Skin epidermis (tissue), 12 donors: ENCODE data around the gene PDE4DIP.
"Not testable (repeated sequence)": the region's sequence is repeated elsewhere in the genome, so short reads cannot be mapped to it uniquely, and the experiment has no call there.

Experiments used
- H3K27ac ChIP-seq, 21 experiments: fragments of 200-600 bp; sonication (generic) in 11 of 21; one replicate each; pipeline ENCODE4 v1.5.0; 2020; ENCODE audit warnings: mild to moderate bottlenecking in 3 of 21, inconsistent platforms in 2 of 21, moderate library complexity in 2 of 21
- H3K4me3 ChIP-seq, 7 experiments: fragments of 200-600 bp; sonication (generic) in 2 of 7; one replicate each; pipeline ENCODE4 v1.5.0; 2020; ENCODE audit warnings: inconsistent platforms in 2 of 7, mild to moderate bottlenecking in 2 of 7, moderate library complexity in 1 of 7

The PDE4DIP gene

DNA sequence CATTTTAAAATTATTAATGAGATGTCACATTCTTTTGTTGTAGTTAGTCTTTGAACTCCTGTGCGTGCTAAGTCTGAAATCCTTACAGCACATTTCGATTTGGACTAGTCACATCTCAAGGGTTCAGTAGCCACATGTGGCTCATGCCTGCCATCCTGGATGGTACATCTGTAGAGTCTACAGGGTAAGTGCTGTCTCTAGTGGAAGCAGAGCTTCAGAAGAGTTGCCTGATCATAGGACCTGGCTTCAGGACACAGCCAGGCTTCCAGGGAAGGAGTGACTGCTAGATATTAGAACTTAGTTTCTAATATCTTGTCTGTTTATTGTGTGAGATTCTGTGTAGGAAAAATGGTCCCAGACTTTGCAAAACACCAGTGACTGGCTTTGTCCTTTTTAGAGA is 72.0 kb downstream of the PDE4DIP start:
- not testable (repeated sequence) for H3K4me3 ChIP-seq, H3K27ac ChIP-seq

DNA sequence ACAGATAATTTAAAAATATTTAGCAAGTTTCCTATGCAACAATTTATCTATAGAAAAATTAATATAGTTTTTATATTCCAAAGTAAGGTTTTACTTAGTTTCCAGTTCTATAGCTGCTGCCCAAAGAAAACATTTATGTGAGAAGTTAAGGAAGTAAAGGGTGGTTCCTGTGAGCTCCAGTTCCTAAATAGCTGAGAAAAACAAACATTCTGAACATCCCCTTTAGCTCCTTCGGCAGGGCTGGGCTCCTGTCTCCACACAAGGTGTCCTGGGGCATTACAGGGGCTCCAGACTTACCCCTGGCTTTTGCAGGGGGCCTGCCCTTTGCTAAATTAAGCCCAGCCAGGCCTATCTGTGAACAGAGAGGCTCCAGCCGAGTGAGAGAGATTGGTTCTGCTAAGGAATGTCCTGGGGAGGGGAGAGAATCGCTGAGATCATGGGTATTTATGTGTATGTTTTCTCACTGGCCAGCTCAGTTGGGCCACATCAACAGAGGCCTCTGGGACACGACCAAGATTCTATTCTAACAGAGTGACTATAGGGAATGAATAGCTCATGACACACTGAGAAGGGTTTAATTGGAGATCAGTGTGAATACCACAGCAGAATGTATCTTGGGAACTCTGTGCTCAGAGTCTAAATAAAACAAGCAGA is 72.6 kb downstream of the PDE4DIP start:
- not testable (repeated sequence) for H3K27ac ChIP-seq, H3K4me3 ChIP-seq

DNA sequence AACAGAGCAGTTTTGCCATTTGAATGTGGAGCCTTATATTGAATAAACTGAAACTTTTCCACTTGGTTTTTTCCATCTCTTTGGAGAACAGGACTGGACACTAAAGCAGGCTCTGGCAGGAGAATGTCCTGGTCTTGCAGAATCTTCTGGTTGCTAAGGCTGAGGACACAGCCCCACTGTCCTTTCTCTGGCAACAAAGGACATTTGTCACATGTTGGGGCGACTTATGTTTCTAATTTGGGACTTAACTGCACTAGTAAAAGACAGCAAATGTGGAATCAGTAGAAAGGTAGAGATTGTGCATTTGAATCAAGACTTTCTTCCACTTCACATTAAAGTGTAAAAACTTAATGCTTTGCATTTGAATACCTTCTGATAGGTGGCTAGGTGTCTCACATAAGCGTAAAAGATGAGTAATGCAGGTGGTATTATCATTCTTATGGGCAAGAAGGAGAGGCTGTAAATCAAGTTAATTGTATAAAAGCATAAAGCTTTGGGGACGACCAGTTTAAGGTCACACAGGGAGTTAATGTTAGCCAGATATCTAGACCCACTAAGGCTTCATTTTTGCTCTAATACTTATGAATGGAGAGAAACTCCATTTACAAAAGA is 74.7 kb downstream of the PDE4DIP start:
- H3K27ac ChIP-seq, H3K4me3 ChIP-seq: not testable (repeated sequence)

DNA sequence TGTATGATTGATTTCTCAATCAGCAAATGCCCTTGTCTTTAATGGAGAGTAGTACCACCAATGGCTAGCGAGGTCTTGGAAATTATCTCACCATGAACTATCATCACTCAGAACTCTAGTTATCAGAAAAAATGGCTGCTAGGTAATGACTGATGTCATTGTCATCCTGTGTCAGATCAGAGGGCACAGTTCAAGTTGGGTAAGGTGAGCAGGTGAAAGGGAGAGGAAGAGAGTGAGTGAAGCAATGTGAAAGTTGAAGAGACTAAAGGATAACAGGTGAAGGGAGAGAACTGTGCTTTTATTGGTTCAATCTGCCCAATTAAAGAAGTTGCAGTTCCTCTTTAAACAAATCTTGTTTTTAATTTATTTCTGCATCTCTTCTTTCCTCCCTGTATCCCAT is 76.8 kb downstream of the PDE4DIP start:
- not testable (repeated sequence) for H3K27ac ChIP-seq, H3K4me3 ChIP-seq

DNA sequence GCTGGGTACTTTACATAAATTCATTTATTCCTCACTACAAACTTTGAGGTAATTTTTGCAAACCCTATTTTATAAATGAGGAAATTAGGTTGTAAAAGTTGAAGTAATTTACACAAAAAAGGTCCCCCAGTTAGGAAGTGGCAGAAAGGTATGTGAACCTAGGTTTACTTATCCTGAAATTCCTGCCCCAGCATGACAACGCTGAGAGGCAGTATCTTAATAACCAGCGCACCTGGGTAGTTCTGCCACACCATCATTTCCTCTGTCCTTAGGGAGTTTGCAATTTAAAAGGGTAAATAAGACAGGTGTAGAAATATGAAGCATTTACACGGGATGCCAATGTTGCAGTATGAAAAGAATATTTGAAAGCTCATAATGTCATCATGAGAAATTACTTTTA is 79.6 kb downstream of the PDE4DIP start:
- H3K27ac ChIP-seq, H3K4me3 ChIP-seq: not testable (repeated sequence)

DNA sequence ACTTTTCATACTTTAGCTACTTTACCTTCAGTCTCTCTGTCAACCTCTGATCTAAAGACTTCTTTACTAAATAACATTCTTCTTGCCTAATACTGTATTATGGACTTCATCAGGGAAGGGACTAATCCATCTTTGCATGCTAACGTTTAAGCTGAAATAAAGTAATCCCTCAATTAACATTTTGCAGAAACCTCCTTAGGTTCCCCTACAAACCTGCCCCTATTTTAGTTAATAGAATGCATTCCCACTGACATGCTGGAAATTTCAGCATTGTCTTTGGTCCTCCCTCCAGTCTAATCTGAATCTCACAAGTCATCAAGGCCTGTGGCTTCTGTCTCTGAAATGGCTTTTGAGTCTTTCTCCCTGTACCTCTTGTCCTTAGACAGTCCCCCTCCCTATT is 83.4 kb downstream of the PDE4DIP start:
- not testable (repeated sequence) for H3K4me3 ChIP-seq, H3K27ac ChIP-seq

DNA sequence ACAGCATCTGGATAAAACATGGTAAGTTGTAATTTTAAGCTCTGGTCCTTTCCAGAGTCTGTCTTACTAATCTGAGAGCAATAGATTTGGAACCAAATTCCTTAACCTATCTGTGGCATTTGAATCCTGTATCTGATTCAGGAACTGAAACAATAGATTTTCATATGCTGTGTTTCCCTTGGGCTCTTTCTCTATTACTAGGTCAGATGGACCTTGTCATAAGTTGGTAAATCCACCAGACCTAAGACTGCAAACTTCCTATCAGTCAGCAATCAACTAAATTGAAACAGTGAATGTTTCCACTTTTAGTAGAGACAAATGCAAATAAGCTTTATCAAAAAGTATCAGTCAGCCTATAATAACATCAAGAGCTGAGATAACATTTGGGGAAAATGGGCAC is 85.0 kb downstream of the PDE4DIP start:
- not testable (repeated sequence) for H3K4me3 ChIP-seq, H3K27ac ChIP-seq

DNA sequence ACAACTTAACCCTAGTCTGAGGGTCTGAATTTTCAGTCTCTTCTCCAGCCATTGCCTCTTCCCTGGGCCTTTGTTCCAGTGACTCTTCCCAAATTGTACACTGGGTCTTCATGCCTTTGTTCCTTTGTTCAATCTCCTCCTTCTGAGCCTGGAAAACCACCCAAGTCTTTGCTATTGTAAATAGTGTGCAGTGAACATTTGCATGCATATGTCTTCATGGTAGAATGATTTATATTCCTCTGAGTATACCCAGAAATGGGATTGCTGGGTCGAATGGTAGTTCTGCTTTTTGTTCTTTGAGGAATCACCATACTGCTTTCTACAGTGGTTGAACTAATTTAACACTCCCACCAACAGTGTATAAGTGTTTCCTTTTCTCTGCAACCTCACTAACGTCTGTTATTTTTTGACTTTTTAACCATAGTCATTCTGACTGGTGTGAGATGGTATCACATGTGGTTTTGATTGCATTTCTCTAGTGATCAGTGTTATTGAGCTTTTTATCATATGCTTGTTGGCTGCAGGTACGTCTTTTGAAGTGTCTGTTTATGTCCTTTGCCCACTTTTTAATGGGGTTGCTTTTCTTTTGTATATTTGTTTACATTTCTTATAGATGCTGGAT is 91.3 kb downstream of the PDE4DIP start:
- not testable (repeated sequence) for H3K27ac ChIP-seq, H3K4me3 ChIP-seq

DNA sequence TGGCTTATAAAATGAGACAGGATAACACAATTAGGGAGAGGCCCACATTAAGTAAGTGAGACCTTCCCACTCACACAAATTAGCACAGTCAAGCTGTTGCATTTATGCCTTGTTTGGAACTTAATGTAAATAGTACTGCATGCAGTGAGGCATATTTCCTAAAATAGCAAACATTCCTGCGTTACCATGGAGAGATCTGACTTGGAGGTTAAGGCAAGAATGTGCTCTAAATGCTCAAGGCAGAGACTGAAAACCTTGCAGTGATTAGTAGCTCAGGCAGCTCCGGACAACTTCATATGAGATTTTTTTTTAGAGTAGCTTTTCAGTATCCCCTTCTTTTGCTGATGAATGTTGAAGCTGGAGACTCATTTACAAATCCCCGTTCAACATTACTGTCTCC is 98.7 kb downstream of the PDE4DIP start:
- H3K27ac ChIP-seq, H3K4me3 ChIP-seq: not testable (repeated sequence)

DNA sequence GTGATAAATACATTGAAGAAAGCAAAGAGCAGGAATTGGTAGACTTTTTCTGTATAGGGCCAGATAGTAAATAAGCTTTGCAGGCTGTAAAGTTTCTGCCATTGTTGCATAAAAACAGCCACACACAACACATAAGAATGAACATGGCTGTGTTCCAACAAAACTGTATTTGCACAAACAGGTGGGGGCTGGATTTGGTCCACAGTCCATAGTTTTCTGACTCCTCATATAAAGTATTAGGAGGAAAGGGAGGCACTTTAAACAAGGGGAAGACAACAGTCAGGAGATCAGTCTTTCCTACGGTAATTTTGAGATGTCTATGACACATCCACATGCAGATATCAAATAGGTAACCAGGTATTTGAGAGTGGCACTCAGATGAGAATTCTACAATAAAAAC is 100.9 kb downstream of the PDE4DIP start:
- not testable (repeated sequence) for H3K4me3 ChIP-seq, H3K27ac ChIP-seq

DNA sequence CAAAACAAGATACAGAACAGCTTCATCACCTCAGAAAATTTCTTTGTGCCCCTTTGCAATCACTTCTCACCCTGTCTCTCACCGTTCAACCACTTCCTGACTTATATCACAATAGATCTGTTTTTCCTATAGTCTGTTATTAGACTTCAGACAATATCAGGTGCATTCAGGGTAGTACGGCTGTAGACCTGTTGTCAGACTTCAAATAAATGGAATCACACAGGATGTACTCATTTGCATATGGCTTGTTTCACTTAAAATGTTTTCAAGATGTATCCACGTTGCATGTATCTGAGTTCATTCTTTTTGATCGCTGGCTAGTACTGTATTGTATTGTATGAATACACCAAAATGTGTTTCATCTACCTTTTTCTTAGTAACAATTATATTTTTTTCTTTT is 104.5 kb downstream of the PDE4DIP start:
- not testable (repeated sequence) for H3K4me3 ChIP-seq, H3K27ac ChIP-seq

DNA sequence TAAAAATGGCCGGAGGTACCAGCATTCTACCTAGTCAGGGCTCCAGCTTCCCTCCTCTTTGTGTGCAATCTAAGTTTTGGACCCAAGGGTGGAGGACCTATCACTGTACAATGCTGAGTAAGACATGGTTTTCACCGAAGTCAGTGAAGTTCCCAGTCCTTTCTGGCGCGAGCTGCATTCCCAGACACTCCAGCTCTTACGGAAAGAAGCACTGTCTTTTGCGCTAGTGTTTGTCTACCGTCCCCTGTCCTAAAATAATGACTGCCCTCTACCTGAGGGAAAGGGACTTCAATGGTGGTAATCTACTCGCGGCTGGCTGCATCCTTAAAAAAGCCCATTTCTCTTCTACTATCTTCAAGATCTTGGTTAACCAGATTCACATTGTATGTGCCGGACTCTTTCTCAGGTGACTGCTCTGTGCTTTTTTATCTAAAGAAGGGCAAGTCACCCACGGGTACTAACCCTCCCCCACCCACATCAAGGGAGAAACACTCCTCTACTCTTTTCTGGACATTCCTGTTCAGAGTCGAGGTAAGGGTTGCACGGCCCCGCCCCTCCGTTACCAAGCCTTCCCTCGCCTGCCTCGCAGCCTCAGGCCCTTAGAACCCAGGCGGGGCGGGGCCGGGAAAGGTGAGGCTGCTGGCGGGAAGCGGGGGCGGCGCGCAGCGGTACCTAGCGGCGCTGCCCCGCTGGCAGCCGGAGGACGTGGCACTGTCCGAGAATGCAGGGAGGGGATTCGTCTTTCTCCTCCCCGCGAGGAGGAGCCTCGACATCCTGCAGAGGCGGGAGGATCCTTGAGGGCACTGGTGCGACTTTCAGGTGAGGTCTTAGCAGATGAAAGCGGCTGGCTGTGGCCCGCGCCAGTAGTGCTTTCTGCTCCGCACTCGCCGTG is 107.4 kb downstream of the PDE4DIP start:
- peak overlapping the region in 20 of 21 experiments; percentile 18 to 84 (median 66) for H3K27ac ChIP-seq
- peak overlapping the region; percentile 40 to 63 (median 54) for H3K4me3 ChIP-seq

DNA sequence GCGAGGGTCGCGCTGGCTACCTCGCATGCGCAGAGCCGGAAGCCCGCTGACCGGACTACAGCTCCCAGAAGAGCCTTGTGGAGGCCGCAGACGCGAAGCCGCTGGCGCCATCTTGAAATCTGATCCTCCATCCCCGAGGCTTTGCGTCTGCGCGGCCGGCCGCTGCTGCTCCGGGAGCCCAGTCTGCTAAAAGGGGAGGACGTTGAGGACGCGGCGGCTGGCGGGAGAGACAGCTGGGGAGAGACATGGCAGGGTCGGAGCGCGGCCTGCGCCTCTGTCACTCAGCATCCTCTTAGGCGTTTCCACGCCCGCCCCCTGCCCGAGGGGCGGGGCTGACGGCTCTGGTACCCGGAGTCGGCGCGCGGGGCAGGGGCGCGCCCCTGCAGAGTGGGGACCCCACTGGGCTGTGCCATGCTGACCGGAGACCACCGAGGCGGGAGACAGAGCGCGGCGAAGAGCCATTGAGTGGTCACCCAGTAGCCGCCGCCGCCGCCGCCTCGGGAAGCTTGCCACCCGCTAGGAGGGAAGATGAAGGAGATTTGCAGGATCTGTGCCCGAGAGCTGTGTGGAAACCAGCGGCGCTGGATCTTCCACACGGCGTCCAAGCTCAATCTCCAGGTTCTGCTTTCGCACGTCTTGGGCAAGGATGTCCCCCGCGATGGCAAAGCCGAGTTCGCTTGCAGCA is 108.2 kb downstream of the PDE4DIP start:
- H3K27ac ChIP-seq, result peak overlapping the region in 15 of 21 experiments; percentile 52 to 82 (median 66)

DNA sequence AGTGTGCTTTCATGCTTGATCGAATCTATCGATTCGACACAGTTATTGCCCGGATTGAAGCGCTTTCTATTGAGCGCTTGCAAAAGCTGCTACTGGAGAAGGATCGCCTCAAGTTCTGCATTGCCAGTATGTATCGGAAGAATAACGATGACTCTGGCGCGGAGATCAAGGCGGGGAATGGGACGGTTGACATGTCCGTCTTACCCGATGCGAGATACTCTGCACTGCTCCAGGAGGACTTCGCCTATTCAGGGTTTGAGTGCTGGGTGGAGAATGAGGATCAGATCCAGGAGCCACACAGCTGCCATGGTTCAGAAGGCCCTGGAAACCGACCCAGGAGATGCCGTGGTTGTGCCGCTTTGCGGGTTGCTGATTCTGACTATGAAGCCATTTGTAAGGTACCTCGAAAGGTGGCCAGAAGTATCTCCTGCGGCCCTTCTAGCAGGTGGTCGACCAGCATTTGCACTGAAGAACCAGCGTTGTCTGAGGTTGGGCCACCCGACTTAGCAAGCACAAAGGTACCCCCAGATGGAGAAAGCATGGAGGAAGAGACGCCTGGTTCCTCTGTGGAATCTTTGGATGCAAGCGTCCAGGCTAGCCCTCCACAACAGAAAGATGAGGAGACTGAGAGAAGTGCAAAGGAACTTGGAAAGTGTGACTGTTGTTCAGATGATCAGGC is 108.8 kb downstream of the PDE4DIP start:
- peak overlapping the region; percentile 40 to 63 (median 54) for H3K4me3 ChIP-seq
- H3K27ac ChIP-seq, result peak overlapping the region in 6 of 21 experiments; percentile 12 to 78 (median 60)

More for the DNA sequence above, 108.2 kb downstream of the PDE4DIP start:
- peak overlapping the region; percentile 40 to 63 (median 54) for H3K4me3 ChIP-seq

DNA sequence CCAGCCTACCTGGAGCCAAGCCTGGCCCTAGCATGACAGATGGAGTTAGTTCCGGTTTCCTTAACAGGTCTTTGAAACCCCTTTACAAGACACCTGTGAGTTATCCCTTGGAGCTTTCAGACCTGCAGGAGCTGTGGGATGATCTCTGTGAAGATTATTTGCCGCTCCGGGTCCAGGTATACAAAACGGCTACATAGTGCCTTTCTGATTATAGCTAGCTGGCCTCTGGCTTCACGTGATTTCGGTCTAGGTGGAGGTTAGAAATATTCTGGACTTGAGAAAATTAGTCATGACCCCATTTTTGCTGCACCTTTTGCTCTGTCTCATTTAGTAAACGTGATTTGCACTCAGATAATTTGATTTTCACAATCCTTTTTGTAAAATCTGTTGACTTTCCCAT is 109.5 kb downstream of the PDE4DIP start:
- H3K27ac ChIP-seq, result not testable (repeated sequence)
- H3K4me3 ChIP-seq, result peak overlapping the region in 4 of 7 experiments; percentile 19 to 59 (median 48)

DNA sequence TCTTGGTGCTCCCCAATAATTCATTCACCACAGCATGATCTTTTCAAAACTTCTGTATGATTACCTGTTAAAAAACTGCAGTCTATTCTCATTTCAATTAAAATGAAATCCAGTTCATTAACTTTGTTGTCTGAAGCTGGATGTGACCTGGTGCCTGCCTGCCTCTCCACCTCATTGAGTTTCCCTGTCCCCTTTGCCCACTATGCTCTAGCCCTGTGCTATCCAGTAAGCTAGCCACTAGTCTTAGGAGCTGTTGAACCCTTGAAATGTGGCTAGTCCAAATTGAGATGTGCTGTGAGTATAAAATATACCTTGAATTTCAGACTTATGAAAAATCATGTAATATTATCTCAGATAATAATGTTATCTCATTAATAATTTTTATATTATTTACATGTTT is 114.1 kb downstream of the PDE4DIP start:
- H3K27ac ChIP-seq, H3K4me3 ChIP-seq: not testable (repeated sequence)

DNA sequence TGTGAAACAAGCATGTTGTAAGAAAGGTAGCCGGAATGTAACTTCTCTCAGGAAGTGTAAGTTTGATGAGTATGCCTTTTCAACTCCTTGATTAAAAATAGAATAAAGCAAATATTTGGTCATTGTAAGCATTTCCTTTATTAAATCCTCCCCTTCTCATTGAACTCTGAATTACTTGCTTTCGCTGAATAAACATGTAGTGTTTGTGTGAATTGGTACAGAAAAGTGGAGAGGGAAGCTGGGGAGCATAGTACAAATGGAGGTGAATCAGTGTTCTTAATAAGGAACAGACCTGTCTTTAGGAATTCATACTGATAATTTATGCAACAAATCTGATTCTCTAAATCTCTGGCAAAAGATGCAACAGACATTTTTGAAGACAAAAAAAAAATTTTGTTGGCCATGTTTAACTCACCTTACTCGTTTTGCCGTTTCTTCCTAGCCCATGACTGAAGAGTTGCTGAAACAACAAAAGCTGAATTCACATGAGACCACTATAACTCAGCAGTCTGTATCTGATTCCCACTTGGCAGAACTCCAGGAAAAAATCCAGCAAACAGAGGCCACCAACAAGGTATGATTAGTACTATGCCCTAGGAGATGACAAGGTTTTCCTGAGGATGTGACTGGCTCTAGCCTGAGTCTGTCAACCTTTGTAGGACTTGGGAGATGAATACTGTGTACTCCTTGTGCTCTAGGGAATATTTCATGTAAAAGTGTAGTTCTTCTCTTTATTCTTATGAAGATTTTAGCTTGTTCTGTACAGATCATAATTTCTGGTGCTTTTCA is 116.2 kb downstream of the PDE4DIP start:
- H3K4me3 ChIP-seq, H3K27ac ChIP-seq: not testable (repeated sequence)

DNA sequence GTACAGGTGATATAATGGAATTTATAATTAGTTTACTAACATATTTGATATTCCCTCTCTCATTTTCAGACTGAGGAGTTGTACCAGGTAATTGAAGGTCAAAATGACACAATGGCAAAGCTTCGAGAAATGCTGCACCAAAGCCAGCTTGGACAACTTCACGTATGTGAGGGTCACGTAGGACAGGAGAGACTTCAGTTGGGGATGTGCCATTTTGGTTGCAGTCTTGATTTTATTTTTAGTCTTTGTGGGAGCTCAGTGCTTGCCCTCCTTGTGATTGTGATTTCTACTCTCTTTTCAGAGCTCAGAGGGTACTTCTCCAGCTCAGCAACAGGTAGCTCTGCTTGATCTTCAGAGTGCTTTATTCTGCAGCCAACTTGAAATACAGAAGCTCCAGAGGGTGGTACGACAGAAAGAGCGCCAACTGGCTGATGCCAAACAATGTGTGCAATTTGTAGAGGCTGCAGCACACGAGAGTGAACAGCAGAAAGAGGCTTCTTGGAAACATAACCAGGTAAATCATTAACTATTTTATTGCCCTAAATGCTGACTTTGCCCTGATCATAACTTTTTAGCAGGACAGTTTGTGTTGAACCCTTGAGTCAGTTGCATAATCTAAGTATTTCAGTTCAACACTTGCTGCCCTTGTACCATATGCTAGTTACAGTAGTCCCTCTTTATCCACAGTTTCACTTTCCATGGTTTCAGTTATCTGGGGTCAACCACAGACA is 118.1 kb downstream of the PDE4DIP start:
- H3K27ac ChIP-seq, result not testable (repeated sequence)

More for the DNA sequence above, 118.1 kb downstream of the PDE4DIP start:
- not testable (repeated sequence) for H3K4me3 ChIP-seq
